ENCODE results near the gene ASB3.

ASB3 gene

GRCh38 chr2:53646788-53647187 is 140.0 kb downstream of the ASB3 start:
- Histone ChIP-seq H3K27ac (ENCODE audit: extremely low read depth, low read depth, low read length) (no peak overlapping the region), H3K9me3 (ENCODE audit: control insufficient read depth, insufficient read depth, low read depth, low read length) (no peaks in the 10 kb centered on the region), H3K4me1 (ENCODE audit: control insufficient read depth, insufficient read depth, low read length) (no peaks in the 10 kb centered on the region), H3K36me3 (ENCODE audit: control insufficient read depth in 2 of 2, insufficient read depth in 1 of 2, low read length in 2 of 2) (no peaks in the 10 kb centered on the region), H3K4me3 (ENCODE audit: low read depth, low read length) (no peak overlapping the region)
- TF ChIP-seq SCRT2 (tag by site-specific recombination; IDR thresholded peaks at IDR 0.05) (no peak), ZNF747 (tag by site-specific recombination; IDR thresholded peaks at IDR 0.05) (no peak), WT1 (tag by site-specific recombination; IDR thresholded peaks at IDR 0.05) (no peak), PBX3 (CRISPR knock-in tag; IDR thresholded peaks at IDR 0.05) (no peak), ZXDB (tag by site-specific recombination; IDR thresholded peaks at IDR 0.05) (no peak), ZSCAN16 (tag by site-specific recombination; IDR thresholded peaks at IDR 0.05) (no peak), ZNF112 (tag by site-specific recombination; IDR thresholded peaks at IDR 0.05) (no peak), ZNF514 (tag by site-specific recombination; IDR thresholded peaks at IDR 0.05) (no peak), ZNF560 (tag by site-specific recombination; IDR thresholded peaks at IDR 0.05; ENCODE audit: borderline replicate concordance) (no peak), ZNF658 (tag by site-specific recombination; IDR thresholded peaks at IDR 0.05) (no peak), TSHZ1 (tag by site-specific recombination; IDR thresholded peaks at IDR 0.05; ENCODE audit: borderline replicate concordance) (no peak), RBAK (tag by site-specific recombination; IDR thresholded peaks at IDR 0.05) (no peak), ZNF26 (tag by site-specific recombination; IDR thresholded peaks at IDR 0.05) (no peak)
- ChIA-PET CTCF (no interaction called here), POLR2A (no interaction called here)

GRCh38 chr2:53641290-53641689 is 145.5 kb downstream of the ASB3 start:
- no peak overlapping the region for H3K4me3 ChIP-seq (ENCODE audit: low read depth, low read length)
- CTCF ChIA-PET: no interaction called here
- POLR2A ChIA-PET: no interaction called here
- no peaks in the 10 kb centered on the region for H3K36me3 ChIP-seq (ENCODE audit: control insufficient read depth in 2 of 2, insufficient read depth in 1 of 2, low read length in 2 of 2)
- no peaks in the 10 kb centered on the region for H3K9me3 ChIP-seq (ENCODE audit: control insufficient read depth, insufficient read depth, low read depth, low read length)
- no peak overlapping the region for H3K27ac ChIP-seq (ENCODE audit: extremely low read depth, low read depth, low read length)
- TF ChIP-seq ZNF48 (tag by site-specific recombination; IDR thresholded peaks at IDR 0.05) (no peak), ZNF768 (tag by site-specific recombination; IDR thresholded peaks at IDR 0.05) (no peak), ZNF776 (tag by site-specific recombination; IDR thresholded peaks at IDR 0.05; ENCODE audit: borderline replicate concordance) (no peak), ZSCAN5A (tag by site-specific recombination; IDR thresholded peaks at IDR 0.05) (no peak), ZNF133 (tag by site-specific recombination; IDR thresholded peaks at IDR 0.05) (no peak), ZNF596 (tag by site-specific recombination; IDR thresholded peaks at IDR 0.05) (no peak), ATF2 (tag by site-specific recombination; IDR thresholded peaks at IDR 0.05; ENCODE audit: low read depth) (no peak), FEZF1 (tag by site-specific recombination; IDR thresholded peaks at IDR 0.05) (no peak), ZNF324 (tag by site-specific recombination; IDR thresholded peaks at IDR 0.05) (no peak), MZF1 (tag by site-specific recombination; IDR thresholded peaks at IDR 0.05; ENCODE audit: borderline replicate concordance) (no peak), ZSCAN30 (tag by site-specific recombination; IDR thresholded peaks at IDR 0.05) (no peak), ZNF558 (tag by site-specific recombination; IDR thresholded peaks at IDR 0.05) (no peak), EGR2 (tag by site-specific recombination; IDR thresholded peaks at IDR 0.05; ENCODE audit: low read depth) (no peak), ZBTB20 (tag by site-specific recombination; IDR thresholded peaks at IDR 0.05) (no peak)
- H3K4me1 ChIP-seq (ENCODE audit: control insufficient read depth, insufficient read depth, low read length): no peaks in the 10 kb centered on the region

Measured in HEK293 (cell line).